ENCODE data around the gene PXDN.
"Not testable (repeated sequence)": the region's sequence is repeated elsewhere in the genome, so short reads cannot be mapped to it uniquely, and the experiment has no call there.

PXDN gene

GRCh38 chr2:1701556-1702185 lies 42.6 kb downstream of the PXDN start:
- H3K4me3 ChIP-seq (ENCODE audit: low read depth, low read length) = no peak overlapping the region
- DNase-seq (ENCODE audit: low read depth) = peak; percentile 40
- no peak for TF ChIP-seq CTCF (conservative IDR thresholded peaks at IDR 0.05; ENCODE audit: low read depth, low read length)

- no peak for TF ChIP-seq CTCF (conservative IDR thresholded peaks at IDR 0.05; ENCODE audit: low read depth, low read length)
- no peak overlapping the region for H3K4me3 ChIP-seq (ENCODE audit: low read depth, low read length)
- no peak for DNase-seq (ENCODE audit: low read depth)
Measured at GRCh38 chr2:1701020-1701419, 43.3 kb downstream of the PXDN start.

GRCh38 chr2:1700427-1700826 lies 43.9 kb downstream of the PXDN start:
- not testable (repeated sequence) for H3K4me3 ChIP-seq (ENCODE audit: low read depth, low read length); DNase-seq (ENCODE audit: low read depth)

- no peak overlapping the region for H3K4me3 ChIP-seq (ENCODE audit: low read depth, low read length)
- peak; percentile 21 for DNase-seq (ENCODE audit: low read depth)
- no peak for TF ChIP-seq CTCF (conservative IDR thresholded peaks at IDR 0.05; ENCODE audit: low read depth, low read length)
Measured at GRCh38 chr2:1698188-1698945, 45.9 kb downstream of the PXDN start.

- DNase-seq (ENCODE audit: low read depth) = no peak
- no peak for TF ChIP-seq CTCF (conservative IDR thresholded peaks at IDR 0.05; ENCODE audit: low read depth, low read length)
- H3K4me3 ChIP-seq (ENCODE audit: low read depth, low read length) = no peak overlapping the region
Measured at GRCh38 chr2:1697601-1698000, 46.7 kb downstream of the PXDN start.

GRCh38 chr2:1696472-1696871 lies 47.8 kb downstream of the PXDN start:
- no peak for DNase-seq (ENCODE audit: low read depth)
- TF ChIP-seq CTCF (conservative IDR thresholded peaks at IDR 0.05; ENCODE audit: low read depth, low read length) = no peak
- H3K4me3 ChIP-seq (ENCODE audit: low read depth, low read length) = no peak overlapping the region

GRCh38 chr2:1694371-1695271 lies 49.7 kb downstream of the PXDN start:
- H3K4me3 ChIP-seq (ENCODE audit: low read depth, low read length) = no peak overlapping the region
- DNase-seq (ENCODE audit: low read depth) = no peak
- TF ChIP-seq CTCF (conservative IDR thresholded peaks at IDR 0.05; ENCODE audit: low read depth, low read length) = no peak

All from choroid plexus epithelial cell (primary cell).